IPS-15b (cell line): ENCODE data around the gene BIRC5.

Source experiments
- H3K27me3 ChIP-seq: one replicate; pipeline ENCODE4 v1.6.1; 2013; ENCODE audit warnings: low read length; ENCODE audit not compliant: control insufficient read depth, insufficient read depth
- H3K36me3 ChIP-seq: one replicate; pipeline ENCODE4 v1.6.1; 2013; ENCODE audit warnings: low read length; ENCODE audit not compliant: control insufficient read depth, insufficient read depth
- H3K4me1 ChIP-seq: one replicate; pipeline ENCODE4 v1.6.1; 2013; ENCODE audit warnings: mild to moderate bottlenecking, low read length; ENCODE audit not compliant: control insufficient read depth, insufficient read depth
- H3K4me3 ChIP-seq: one replicate; pipeline ENCODE4 v1.5.1; 2013; ENCODE audit warnings: low read depth, low read length
- H3K9ac ChIP-seq: one replicate; pipeline ENCODE4 v1.6.1; 2013; ENCODE audit warnings: low read depth, mild to moderate bottlenecking, low read length
- H3K9me3 ChIP-seq: one replicate; pipeline ENCODE4 v1.6.1; 2013; ENCODE audit warnings: mild to moderate bottlenecking, low read length; ENCODE audit not compliant: control insufficient read depth, insufficient read depth

The BIRC5 gene

GRCh38 chr17:78238823-78239488 lies 24.9 kb downstream of the BIRC5 start:
- Histone ChIP-seq H3K9ac (no peak overlapping the region), H3K27me3 (no peaks in the 10 kb centered on the region), H3K9me3 (no peaks in the 10 kb centered on the region), H3K36me3 (no peaks in the 10 kb centered on the region), H3K4me1 (no peaks in the 10 kb centered on the region), H3K4me3 (no peak overlapping the region)

- Histone ChIP-seq H3K27me3 (no peaks in the 10 kb centered on the region), H3K9ac (no peak overlapping the region), H3K36me3 (no peaks in the 10 kb centered on the region)
Measured at GRCh38 chr17:78239489-78239931, 25.5 kb downstream of the BIRC5 start.

GRCh38 chr17:78240012-78240655 lies 26.1 kb downstream of the BIRC5 start:
- H3K9me3 ChIP-seq = no peaks in the 10 kb centered on the region
- no peaks in the 10 kb centered on the region for H3K4me1 ChIP-seq
- no peak overlapping the region for H3K4me3 ChIP-seq
- H3K9ac ChIP-seq = no peak overlapping the region
- no peaks in the 10 kb centered on the region for H3K36me3 ChIP-seq
- H3K27me3 ChIP-seq = no peaks in the 10 kb centered on the region

More at GRCh38 chr17:78239489-78239931, 25.5 kb downstream of the BIRC5 start:
- no peaks in the 10 kb centered on the region for H3K9me3 ChIP-seq
- H3K4me1 ChIP-seq = no peaks in the 10 kb centered on the region
- no peak overlapping the region for H3K4me3 ChIP-seq

- Histone ChIP-seq H3K9ac (no peak overlapping the region), H3K4me1 (no peaks in the 10 kb centered on the region), H3K4me3 (no peak overlapping the region), H3K36me3 (no peaks in the 10 kb centered on the region), H3K27me3 (no peaks in the 10 kb centered on the region), H3K9me3 (no peaks in the 10 kb centered on the region)
Measured at GRCh38 chr17:78240839-78241238, 26.8 kb downstream of the BIRC5 start.

DNA sequence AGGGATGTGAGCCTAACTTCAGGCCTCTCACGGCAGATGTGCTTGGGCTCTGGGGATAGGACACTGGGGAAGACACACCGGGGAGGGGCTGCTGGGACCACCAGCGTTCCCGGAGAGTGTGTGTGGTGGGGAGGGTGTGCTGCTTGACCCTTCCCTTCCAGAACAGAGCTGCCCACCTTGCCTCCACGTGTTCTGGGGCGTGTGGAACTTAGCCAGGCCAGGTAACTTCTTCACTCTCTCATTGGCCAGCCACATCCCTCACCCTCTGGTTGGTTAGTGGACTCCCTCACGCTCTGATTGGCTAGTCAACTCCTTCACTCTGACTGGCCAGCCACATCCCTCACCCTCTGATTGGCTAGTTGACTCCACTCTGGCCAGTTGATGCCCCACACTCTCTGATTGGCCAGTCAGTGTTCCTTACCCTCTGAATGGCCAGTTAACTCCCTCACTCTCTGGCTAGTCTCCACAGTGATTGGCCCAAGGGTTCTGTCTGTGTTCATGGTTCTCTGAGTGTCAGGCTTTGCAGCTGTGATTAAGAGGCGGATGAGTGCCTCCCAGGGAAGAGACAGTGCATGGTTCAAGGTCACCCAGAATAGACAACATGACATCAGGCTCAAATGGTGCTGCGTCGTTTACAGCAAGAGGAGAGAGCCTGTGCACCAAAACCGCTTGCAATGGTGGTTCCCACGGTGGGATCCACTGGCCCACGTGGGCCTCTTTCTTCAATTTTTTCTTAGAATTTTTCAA lies 27.4 kb downstream of the BIRC5 start:
- Histone ChIP-seq H3K9me3 (no peaks in the 10 kb centered on the region), H3K36me3 (no peaks in the 10 kb centered on the region), H3K27me3 (no peaks in the 10 kb centered on the region), H3K4me3 (no peak overlapping the region), H3K9ac (no peak overlapping the region), H3K4me1 (no peaks in the 10 kb centered on the region)

- Histone ChIP-seq H3K9me3 (no peaks in the 10 kb centered on the region), H3K4me3 (no peak overlapping the region), H3K36me3 (no peaks in the 10 kb centered on the region), H3K9ac (no peak overlapping the region), H3K4me1 (no peaks in the 10 kb centered on the region), H3K27me3 (no peaks in the 10 kb centered on the region)
Measured at GRCh38 chr17:78242024-78242742, 28.1 kb downstream of the BIRC5 start.

- no peak overlapping the region for H3K9ac ChIP-seq
- no peaks in the 10 kb centered on the region for H3K36me3 ChIP-seq
- peaks cover 2% of the 10 kb centered on the region for H3K4me1 ChIP-seq
- H3K27me3 ChIP-seq = no peaks in the 10 kb centered on the region
- H3K9me3 ChIP-seq = no peaks in the 10 kb centered on the region
- no peak overlapping the region for H3K4me3 ChIP-seq
Measured at GRCh38 chr17:78247304-78247703, 33.3 kb downstream of the BIRC5 start.

GRCh38 chr17:78248051-78248914 lies 34.2 kb downstream of the BIRC5 start:
- no peaks in the 10 kb centered on the region for H3K9me3 ChIP-seq
- peaks cover 6% of the 10 kb centered on the region for H3K4me1 ChIP-seq
- H3K9ac ChIP-seq = no peak overlapping the region
- H3K27me3 ChIP-seq = no peaks in the 10 kb centered on the region
- H3K36me3 ChIP-seq = no peaks in the 10 kb centered on the region
- no peak overlapping the region for H3K4me3 ChIP-seq

GRCh38 chr17:78249074-78249817 lies 35.2 kb downstream of the BIRC5 start:
- H3K36me3 ChIP-seq = no peaks in the 10 kb centered on the region
- H3K9me3 ChIP-seq = no peaks in the 10 kb centered on the region
- H3K27me3 ChIP-seq = no peaks in the 10 kb centered on the region
- H3K4me1 ChIP-seq = peaks cover 7% of the 10 kb centered on the region
- no peak overlapping the region for H3K9ac ChIP-seq
- no peak overlapping the region for H3K4me3 ChIP-seq

DNA sequence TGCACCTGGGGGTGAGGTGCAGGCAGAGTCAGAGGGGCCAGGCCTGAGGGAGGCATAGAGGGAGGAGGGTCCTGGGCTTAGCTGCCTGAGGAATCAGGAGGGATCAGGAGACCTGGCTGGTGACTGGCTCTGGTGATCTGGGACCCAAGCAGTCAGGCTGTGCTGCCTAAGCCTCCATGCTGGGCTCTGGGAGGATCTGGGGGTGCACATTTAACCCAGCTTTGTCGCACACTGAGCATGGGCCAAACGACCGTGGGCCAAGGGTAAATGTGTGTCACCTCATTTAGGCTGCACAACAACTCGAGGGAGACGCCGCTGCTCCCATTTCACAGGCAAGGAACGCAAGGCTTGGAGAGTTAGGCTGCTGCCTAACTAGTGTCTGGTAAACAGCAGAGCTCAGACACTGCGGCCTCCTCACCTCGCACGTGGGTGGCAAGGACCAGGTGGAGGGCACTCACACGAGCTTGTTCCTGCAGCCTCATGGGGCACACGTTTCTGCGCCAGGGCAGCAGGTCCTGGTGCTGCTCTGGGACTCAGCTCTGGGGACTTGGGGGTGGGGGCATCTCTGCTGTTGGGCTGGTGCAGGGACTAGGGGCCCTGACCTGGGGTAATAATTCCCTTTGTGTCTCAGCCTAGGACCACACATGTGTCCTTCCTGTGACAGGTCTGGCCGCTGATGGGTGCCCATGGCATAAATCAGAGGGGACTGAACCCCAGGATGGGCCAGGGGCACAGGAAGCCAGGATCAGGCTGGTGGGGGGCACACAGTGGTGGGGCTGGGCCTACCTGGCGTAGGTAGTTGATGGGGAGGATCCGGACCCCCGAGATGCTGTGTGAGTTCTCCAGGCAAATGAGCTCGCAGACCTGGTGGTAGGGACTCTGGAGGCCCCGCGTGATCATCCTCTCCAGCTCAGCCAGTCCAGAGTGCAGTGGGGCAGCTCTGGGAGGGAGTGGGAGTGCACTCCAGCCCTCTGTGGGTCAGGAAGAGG lies 36.1 kb downstream of the BIRC5 start:
- no peak overlapping the region for H3K9ac ChIP-seq
- no peaks in the 10 kb centered on the region for H3K27me3 ChIP-seq
- no peaks in the 10 kb centered on the region for H3K36me3 ChIP-seq
- H3K4me1 ChIP-seq = peaks cover 7% of the 10 kb centered on the region
- H3K9me3 ChIP-seq = no peaks in the 10 kb centered on the region
- no peak overlapping the region for H3K4me3 ChIP-seq
